ENCODE measurements around the gene TMEM72. TPM values are rescaled to one million over a fixed set of nuclear protein-coding genes. Genes with fewer than 3 reads are reported as not detected.

Gene TMEM72
- total RNA-seq, 1 experiment from 2014 or later, result not detected

DNA sequence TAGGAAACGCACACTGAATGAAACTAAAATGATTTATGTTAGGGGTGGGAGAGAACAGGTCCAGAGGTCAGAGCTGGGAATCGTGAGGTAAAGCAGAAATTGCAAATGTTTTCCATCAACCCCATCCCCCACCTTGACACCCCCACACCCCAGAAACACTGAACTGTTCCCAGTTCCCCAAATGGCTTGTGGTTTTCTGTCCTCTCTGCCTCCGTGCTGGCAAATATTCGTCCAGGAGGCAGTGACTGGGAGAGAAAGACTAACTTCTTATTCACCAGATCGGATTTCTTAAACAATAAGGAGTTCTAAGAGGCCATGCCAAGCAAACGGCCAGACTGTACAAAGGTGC lies 47.7 kb downstream of the TMEM72 start:
- no peaks in the 10 kb centered on the region for H3K9me2 ChIP-seq (ENCODE audit: insufficient read depth)
- H3K9me3 ChIP-seq (ENCODE audit: control insufficient read depth in 1 of 2, insufficient read depth in 1 of 2, low read depth in 1 of 2, low read length in 2 of 2), result no peaks in the 10 kb centered on the region
- H3K36me3 ChIP-seq (ENCODE audit: control insufficient read depth in 1 of 2, insufficient read depth in 2 of 2, low read length in 2 of 2), result no peaks in the 10 kb centered on the region
- no TSS peak for BruUV-seq (replicated peaks)
- H3K4me1 ChIP-seq (ENCODE audit: control insufficient read depth in 1 of 2, insufficient read depth in 2 of 2, low read length in 2 of 2), result peaks cover 3 to 17% of the 10 kb centered on the region in 2 experiments; a peak in 3 of 4 replicates
- intact Hi-C loops (cut with micrococcal nuclease), result loop anchor here (1.0 kb wide), 1 partner anchor 19 kb away; the partner anchor contains the start of gene DEPP1
- H4K20me1 ChIP-seq (ENCODE audit: insufficient read depth), result no peaks in the 10 kb centered on the region
- H3K27ac ChIP-seq (ENCODE audit: low read depth, low read length), result peak overlapping the region; percentile 50
- DNase-seq (ENCODE audit: low read depth, low spot score) (no peak), ATAC-seq (no peak)
- H3K4me3 ChIP-seq (replicated peaks in 1 of 2; ENCODE audit: low read depth in 1 of 2, low read length in 2 of 2), result peak overlapping the region; percentile 75 to 92
- RAD21 ChIA-PET (ENCODE audit: low non-redundant PET in 1 of 2, low total read pairs in 2 of 2, uncharacterized antibody in 2 of 2, unreplicated experiment in 2 of 2), result interaction anchor here in 1 of 2 experiments (1.0 kb wide), 1 partner anchor 26 kb away, joined by 3 read pairs; no protein-coding TSS in a partner anchor
- CTCF ChIA-PET, result interaction anchor here (1.7 kb wide), 1 partner anchor 26 kb away, joined by 4 read pairs; no protein-coding TSS in a partner anchor
- no peak overlapping the region for H2AFZ ChIP-seq (ENCODE audit: low read depth, low read length, poor library complexity, severe bottlenecking)
- TF ChIP-seq TCF7L2 (IDR thresholded peaks at IDR 0.05; ENCODE audit: borderline replicate concordance, extremely low read depth, insufficient read depth, insufficient read length), result no peak
- no peak for TF ChIP-seq ELF1 (IDR thresholded peaks at IDR 0.05; ENCODE audit: borderline replicate concordance, low read depth)
- no peak for TF ChIP-seq CTCF (IDR thresholded peaks at IDR 0.05 in 2 of 3, conservative IDR thresholded peaks at IDR 0.05 in 1 of 3; ENCODE audit: borderline replicate concordance in 1 of 3, insufficient read depth in 1 of 3, low read depth in 2 of 3, low read length in 2 of 3)
- TF ChIP-seq POLR2AphosphoS5 (IDR thresholded peaks at IDR 0.05; ENCODE audit: low read depth, low read length), result no peak
- no peak for TF ChIP-seq EZH2 (IDR thresholded peaks at IDR 0.05)
- TF ChIP-seq ZNF274 (IDR thresholded peaks at IDR 0.05; ENCODE audit: low read depth, low read length), result no peak
- TF ChIP-seq EGR1 (IDR thresholded peaks at IDR 0.05; ENCODE audit: low read depth), result no peak
- no peak for TF ChIP-seq ZFX (IDR thresholded peaks at IDR 0.05)
- no peak for TF ChIP-seq ZBTB33 (IDR thresholded peaks at IDR 0.05; ENCODE audit: extremely low read depth, insufficient replicate concordance, low read length)
- TF ChIP-seq, protein P1, sequence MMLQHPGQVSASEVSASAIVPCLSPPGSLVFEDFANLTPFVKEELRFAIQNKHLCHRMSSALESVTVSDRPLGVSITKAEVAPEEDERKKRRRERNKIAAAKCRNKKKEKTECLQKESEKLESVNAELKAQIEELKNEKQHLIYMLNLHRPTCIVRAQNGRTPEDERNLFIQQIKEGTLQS (IDR thresholded peaks at IDR 0.05), result no peak
- TF ChIP-seq SRF (IDR thresholded peaks at IDR 0.05; ENCODE audit: low read depth), result no peak
- no peak for TF ChIP-seq FOSL1 (IDR thresholded peaks at IDR 0.05; ENCODE audit: low read depth)
- TF ChIP-seq, protein P2, sequence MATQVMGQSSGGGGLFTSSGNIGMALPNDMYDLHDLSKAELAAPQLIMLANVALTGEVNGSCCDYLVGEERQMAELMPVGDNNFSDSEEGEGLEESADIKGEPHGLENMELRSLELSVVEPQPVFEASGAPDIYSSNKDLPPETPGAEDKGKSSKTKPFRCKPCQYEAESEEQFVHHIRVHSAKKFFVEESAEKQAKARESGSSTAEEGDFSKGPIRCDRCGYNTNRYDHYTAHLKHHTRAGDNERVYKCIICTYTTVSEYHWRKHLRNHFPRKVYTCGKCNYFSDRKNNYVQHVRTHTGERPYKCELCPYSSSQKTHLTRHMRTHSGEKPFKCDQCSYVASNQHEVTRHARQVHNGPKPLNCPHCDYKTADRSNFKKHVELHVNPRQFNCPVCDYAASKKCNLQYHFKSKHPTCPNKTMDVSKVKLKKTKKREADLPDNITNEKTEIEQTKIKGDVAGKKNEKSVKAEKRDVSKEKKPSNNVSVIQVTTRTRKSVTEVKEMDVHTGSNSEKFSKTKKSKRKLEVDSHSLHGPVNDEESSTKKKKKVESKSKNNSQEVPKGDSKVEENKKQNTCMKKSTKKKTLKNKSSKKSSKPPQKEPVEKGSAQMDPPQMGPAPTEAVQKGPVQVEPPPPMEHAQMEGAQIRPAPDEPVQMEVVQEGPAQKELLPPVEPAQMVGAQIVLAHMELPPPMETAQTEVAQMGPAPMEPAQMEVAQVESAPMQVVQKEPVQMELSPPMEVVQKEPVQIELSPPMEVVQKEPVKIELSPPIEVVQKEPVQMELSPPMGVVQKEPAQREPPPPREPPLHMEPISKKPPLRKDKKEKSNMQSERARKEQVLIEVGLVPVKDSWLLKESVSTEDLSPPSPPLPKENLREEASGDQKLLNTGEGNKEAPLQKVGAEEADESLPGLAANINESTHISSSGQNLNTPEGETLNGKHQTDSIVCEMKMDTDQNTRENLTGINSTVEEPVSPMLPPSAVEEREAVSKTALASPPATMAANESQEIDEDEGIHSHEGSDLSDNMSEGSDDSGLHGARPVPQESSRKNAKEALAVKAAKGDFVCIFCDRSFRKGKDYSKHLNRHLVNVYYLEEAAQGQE (IDR thresholded peaks at IDR 0.05; ENCODE audit: low read depth), result no peak
- no peak for TF ChIP-seq POLR2A (IDR thresholded peaks at IDR 0.05; ENCODE audit: borderline replicate concordance, extremely low read depth, insufficient read depth, insufficient read length)
- no peak for TF ChIP-seq CEBPB (IDR thresholded peaks at IDR 0.05; ENCODE audit: low read depth)
- TF ChIP-seq JUND (IDR thresholded peaks at IDR 0.05), result no peak
- TF ChIP-seq YY1 (IDR thresholded peaks at IDR 0.05; ENCODE audit: extremely low read depth, insufficient replicate concordance, low read depth, low read length), result no peak
- TF ChIP-seq EZH2phosphoT487 (IDR thresholded peaks at IDR 0.05; ENCODE audit: borderline replicate concordance), result no peak
- TF ChIP-seq CBX3 (IDR thresholded peaks at IDR 0.05; ENCODE audit: low read depth), result no peak
- TF ChIP-seq SP1 (IDR thresholded peaks at IDR 0.05; ENCODE audit: low read depth), result no peak
- peak overlapping the region; percentile 79 for H3K9ac ChIP-seq (ENCODE audit: low read length)
- peak overlapping the region; percentile 98 for H3K4me2 ChIP-seq (ENCODE audit: low read length)
- H3K79me2 ChIP-seq (ENCODE audit: insufficient read depth, low read length), result no peaks in the 10 kb centered on the region
- no peaks in the 10 kb centered on the region for H3K27me3 ChIP-seq (ENCODE audit: insufficient read depth, low read length)
- POLR2A ChIA-PET, result no interaction called here

All from HCT116 (cell line).